Upper lobe of right lung (tissue), 1 donor: ENCODE measurements around the gene TM9SF2. TPM values are rescaled to one million over a fixed set of nuclear protein-coding genes. Genes with fewer than 3 reads are reported as not detected.

Experiments
- ATAC-seq: fragments of 200-7000 bp; cut with Tn5 transposase; one replicate; pipeline ENCODE4 v1.9.1; 2020; ENCODE audit warnings: mild to moderate bottlenecking, moderate library complexity
- DNase-seq: peaks from one replicate; pipeline ENCODE4 v3.0.0-alpha.2; 2020
- H3K27ac ChIP-seq: fragments of 200-600 bp; one replicate; pipeline ENCODE4 v1.8.0; 2022
- H3K27me3 ChIP-seq: fragments of 200-600 bp; one replicate; pipeline ENCODE4 v1.8.0; 2022; ENCODE audit warnings: mild to moderate bottlenecking
- H3K36me3 ChIP-seq: fragments of 200-600 bp; one replicate; pipeline ENCODE4 v1.8.0; 2022
- H3K4me1 ChIP-seq: fragments of 200-600 bp; one replicate; pipeline ENCODE4 v1.8.0; 2022
- H3K4me3 ChIP-seq: fragments of 200-600 bp; one replicate; pipeline ENCODE4 v1.8.0; 2022; ENCODE audit warnings: mild to moderate bottlenecking
- H3K9me3 ChIP-seq: fragments of 200-600 bp; one replicate; pipeline ENCODE4 v1.8.0; 2022
- CTCF ChIP-seq: fragments of 200-600 bp; IDR thresholded peaks from one replicate; pipeline ENCODE4 v1.8.0; 2022; ENCODE audit warnings: antibody characterized with exemption
- intact Hi-C: fragments of 100-400 bp; cut with DNase I; formaldehyde crosslinking; loops from one replicate; pipeline ENCODE4 v1.11.0; 2022
- total RNA-seq: library from RNA; stranded (reverse); fragmentation: NEBNext Ultra II Directional; extraction: Animal tissue kit (Norgen Biotek cat#: 25700); gene quantifications from one replicate; pipeline ENCODE4 v1.2.1, GENCODE V29; 2021
- donor health status: DM: no; HTN: yes; CAD: no; lungs with severe emphysema.

Gene TM9SF2
- total RNA-seq, 1 donor from 2014 or later: 132 TPM

GRCh38 chr13:99587021-99587420, 85.7 kb downstream of the TM9SF2 start:
- DNase-seq (no peak), ATAC-seq (no peak)
- no peak overlapping the region for H3K4me3 ChIP-seq
- H3K27ac ChIP-seq: no peak overlapping the region
- no peaks in the 10 kb centered on the region for H3K27me3 ChIP-seq
- no peaks in the 10 kb centered on the region for H3K9me3 ChIP-seq
- H3K36me3 ChIP-seq: no peaks in the 10 kb centered on the region
- intact Hi-C loops: no loop called here
- no peaks in the 10 kb centered on the region for H3K4me1 ChIP-seq
- TF ChIP-seq CTCF: no peak

DNA sequence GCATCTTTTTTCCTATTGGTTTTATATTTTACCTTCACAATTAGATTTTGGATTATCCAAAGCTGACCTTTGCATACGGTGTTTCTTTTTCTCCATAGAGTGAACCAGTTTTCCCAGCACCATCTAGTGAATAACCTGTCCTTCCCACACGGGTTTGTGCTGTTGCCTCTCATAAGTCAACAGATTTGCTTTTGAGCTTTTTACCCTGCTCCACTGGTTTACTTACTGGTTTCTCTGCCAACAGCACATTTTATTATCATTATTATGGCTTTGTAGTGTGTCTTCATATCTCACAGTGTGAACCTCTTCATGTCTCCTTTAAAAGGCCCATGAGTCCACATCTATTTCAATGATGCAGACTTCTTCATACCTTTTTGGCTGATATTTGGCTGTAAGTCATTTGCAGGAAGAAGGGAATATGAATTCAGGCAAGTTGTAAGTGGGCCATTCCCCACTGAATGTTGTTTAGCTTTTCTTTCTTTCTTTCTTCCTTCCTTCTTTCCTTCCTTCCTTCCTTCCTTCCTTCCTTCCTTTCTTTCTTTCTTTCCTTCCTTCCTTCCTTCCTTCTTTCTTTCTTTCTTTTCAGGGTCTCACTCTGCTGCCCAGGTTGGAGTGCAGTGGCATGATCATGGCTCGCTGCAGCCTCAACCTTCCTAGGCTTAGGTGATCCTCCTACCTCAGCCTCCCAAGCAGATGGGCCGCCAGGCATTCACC, 86.8 kb downstream of the TM9SF2 start:
- no peak for DNase-seq
- Histone ChIP-seq H3K27me3 (no peaks in the 10 kb centered on the region), H3K9me3 (no peaks in the 10 kb centered on the region), H3K4me1 (no peaks in the 10 kb centered on the region), H3K4me3 (no peak overlapping the region), H3K36me3 (no peaks in the 10 kb centered on the region), H3K27ac (no peak overlapping the region)
- TF ChIP-seq CTCF: no peak
- no peak for ATAC-seq
- intact Hi-C loops: no loop called here

DNA sequence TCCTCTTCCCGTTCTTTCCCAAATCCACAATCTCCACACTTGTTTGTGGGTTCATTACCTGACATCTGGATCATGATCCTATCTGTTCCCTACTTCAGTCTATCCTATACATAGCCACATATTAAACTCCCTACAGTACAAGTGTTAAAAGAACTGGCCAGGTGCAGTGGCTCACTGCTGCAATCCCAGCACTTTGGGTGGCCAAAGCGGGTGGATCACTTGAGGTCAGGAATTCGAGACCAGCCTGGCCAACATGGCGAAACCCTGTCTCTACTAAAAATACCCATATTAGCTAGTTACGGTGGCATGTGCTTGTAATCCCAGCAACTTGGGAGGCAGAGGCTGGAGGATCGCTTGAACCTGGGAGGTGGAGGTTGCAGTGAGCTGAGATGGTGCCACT, 88.3 kb downstream of the TM9SF2 start:
- Histone ChIP-seq H3K4me1 (no peaks in the 10 kb centered on the region), H3K9me3 (no peaks in the 10 kb centered on the region), H3K4me3 (no peak overlapping the region), H3K27ac (no peak overlapping the region), H3K36me3 (no peaks in the 10 kb centered on the region), H3K27me3 (no peaks in the 10 kb centered on the region)
- no peak for TF ChIP-seq CTCF
- no peak for DNase-seq
- ATAC-seq: no peak
- intact Hi-C loops: no loop called here

DNA sequence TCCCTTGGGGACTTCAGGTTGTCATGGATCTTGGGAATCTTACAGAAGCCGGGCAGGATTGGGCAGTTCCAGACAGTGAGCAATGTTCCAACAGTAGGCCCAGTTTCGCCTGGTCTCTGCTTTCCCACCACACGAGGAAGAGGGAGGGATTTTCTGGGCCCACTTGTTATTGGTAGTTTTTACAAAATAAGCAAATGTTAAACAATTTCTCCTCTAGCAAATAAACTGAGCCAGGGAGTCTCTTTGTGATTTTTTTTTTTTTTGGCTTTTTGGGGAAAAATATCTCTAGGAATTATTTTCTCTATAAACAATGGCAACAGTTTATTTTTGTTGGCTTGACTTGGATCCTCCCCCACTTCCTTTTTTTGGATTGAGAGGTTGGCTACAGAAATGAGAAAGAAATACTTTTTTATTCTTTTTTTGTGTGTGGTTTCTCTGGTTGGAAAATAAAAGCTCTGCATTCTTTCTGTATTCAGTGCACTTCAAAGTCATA, 89.3 kb downstream of the TM9SF2 start:
- Histone ChIP-seq H3K4me3 (no peak overlapping the region), H3K27ac (no peak overlapping the region)
- no peak for ATAC-seq

GRCh38 chr13:99596180-99596579, 94.9 kb downstream of the TM9SF2 start:
- intact Hi-C loops: no loop called here
- Histone ChIP-seq H3K4me1 (no peaks in the 10 kb centered on the region), H3K27ac (no peak overlapping the region), H3K36me3 (no peaks in the 10 kb centered on the region), H3K27me3 (no peaks in the 10 kb centered on the region), H3K4me3 (no peak overlapping the region), H3K9me3 (no peaks in the 10 kb centered on the region)
- TF ChIP-seq CTCF: no peak
- no peak for ATAC-seq
- no peak for DNase-seq

More for the DNA sequence above, 89.3 kb downstream of the TM9SF2 start:
- no peak for TF ChIP-seq CTCF
- no peak for DNase-seq
- Histone ChIP-seq H3K4me1 (no peaks in the 10 kb centered on the region), H3K36me3 (no peaks in the 10 kb centered on the region), H3K27me3 (no peaks in the 10 kb centered on the region), H3K9me3 (no peaks in the 10 kb centered on the region)
- intact Hi-C loops: no loop called here
